ENCODE results near the gene FXYD6.
A peak's percentile ranks its signal among the peaks of the same experiment; 100 is the strongest.
"Not testable (repeated sequence)": the region's sequence is repeated elsewhere in the genome, so short reads cannot be mapped to it uniquely, and the experiment has no call there.

The FXYD6 gene

GRCh38 chr11:117876341-117877119, at the start of gene FXYD6:
Gene FXYD6 (minus strand): TSS chr11:117876658. CDS start chr11:117842776, 33,882 bp downstream.
- DNase-seq (peak; percentile 19), ATAC-seq (peak; percentile 14)

- not testable (repeated sequence) for ATAC-seq, DNase-seq
Measured at GRCh38 chr11:117926166-117926565, 49.7 kb upstream of the FXYD6 start.

- no peak for DNase-seq
- ATAC-seq: no peak
Measured at GRCh38 chr11:117925198-117925925, 48.9 kb upstream of the FXYD6 start.

GRCh38 chr11:117924631-117925170, 48.2 kb upstream of the FXYD6 start:
- no peak for DNase-seq
- no peak for ATAC-seq

GRCh38 chr11:117923773-117924172, 47.3 kb upstream of the FXYD6 start:
- DNase-seq: no peak

GRCh38 chr11:117923275-117923674, 46.8 kb upstream of the FXYD6 start:
- ATAC-seq (no peak), DNase-seq (no peak)

More at GRCh38 chr11:117923773-117924172, 47.3 kb upstream of the FXYD6 start:
- no peak for ATAC-seq

- ATAC-seq (no peak), DNase-seq (no peak)
Measured at GRCh38 chr11:117921893-117922292, 45.4 kb upstream of the FXYD6 start.

GRCh38 chr11:117921456-117921855, 45.0 kb upstream of the FXYD6 start:
- DNase-seq (no peak), ATAC-seq (no peak)

- DNase-seq: peak; percentile 25
- ATAC-seq: peak; percentile 92
Measured at GRCh38 chr11:117919781-117920221, 43.3 kb upstream of the FXYD6 start.

GRCh38 chr11:117919341-117919740, 42.9 kb upstream of the FXYD6 start:
- peak; percentile 7 for DNase-seq
- peak; percentile 60 for ATAC-seq

- no peak for ATAC-seq
- DNase-seq: peak; percentile 1
Measured at GRCh38 chr11:117918366-117919255, 42.2 kb upstream of the FXYD6 start.

- DNase-seq (peak; percentile 4), ATAC-seq (no peak)
Measured at GRCh38 chr11:117917591-117918151, 41.2 kb upstream of the FXYD6 start.

- ATAC-seq: no peak
Measured at GRCh38 chr11:117916956-117917355, 40.5 kb upstream of the FXYD6 start.

GRCh38 chr11:117915672-117916235, 39.3 kb upstream of the FXYD6 start:
- no peak for ATAC-seq
- no peak for DNase-seq

More at GRCh38 chr11:117916956-117917355, 40.5 kb upstream of the FXYD6 start:
- DNase-seq: no peak

- DNase-seq (no peak), ATAC-seq (no peak)
Measured at GRCh38 chr11:117914991-117915618, 38.6 kb upstream of the FXYD6 start.

- ATAC-seq: no peak
- no peak for DNase-seq
Measured at GRCh38 chr11:117914398-117914761, 37.9 kb upstream of the FXYD6 start.

GRCh38 chr11:117913736-117914397, 37.4 kb upstream of the FXYD6 start:
- DNase-seq (no peak), ATAC-seq (no peak)

- ATAC-seq (no peak), DNase-seq (no peak)
Measured at GRCh38 chr11:117912497-117912896, 36.0 kb upstream of the FXYD6 start.

GRCh38 chr11:117911694-117912093, 35.2 kb upstream of the FXYD6 start:
- DNase-seq (no peak), ATAC-seq (no peak)

- no peak for ATAC-seq
- DNase-seq: no peak
Measured at GRCh38 chr11:117910941-117911655, 34.6 kb upstream of the FXYD6 start.
